Measurements from ENCODE around the gene AMOTL1. TPM values are rescaled to one million over a fixed set of nuclear protein-coding genes. Genes with fewer than 3 reads are reported as not detected.

The AMOTL1 gene
- total and polyA plus RNA-seq, 4 donors: 7.4 to 68.5 (median 27.3) TPM

DNA sequence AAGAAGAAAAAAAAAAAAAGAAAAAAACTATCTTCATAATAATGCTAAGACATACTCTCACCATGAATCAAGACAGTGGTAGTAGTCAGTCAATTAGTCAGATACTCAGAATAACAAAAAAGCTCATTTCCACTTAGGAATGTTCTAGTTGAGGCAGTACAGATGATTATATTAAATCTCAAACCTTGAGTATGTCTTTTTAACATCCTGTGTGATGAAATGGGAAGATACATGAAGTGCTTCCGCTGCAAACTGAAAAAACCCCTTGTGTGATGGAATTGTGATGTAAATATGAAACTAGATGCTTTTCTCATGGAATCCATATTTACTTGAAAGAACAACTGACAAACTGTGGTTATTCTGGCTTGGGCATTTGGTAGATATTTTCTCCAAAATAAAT, 13.7 kb downstream of the AMOTL1 start:
- ATAC-seq (ENCODE audit: insufficient read depth, low FRiP score): no peak
- Histone ChIP-seq H3K36me3 (ENCODE audit: control insufficient read depth in 4 of 4, insufficient read depth in 4 of 4, low read length in 4 of 4) (no peaks in the 10 kb centered on the region), H3K4me1 (ENCODE audit: control insufficient read depth in 5 of 5, insufficient read depth in 5 of 5, low read length in 5 of 5) (peaks cover 3 to 26% (median 5%) of the 10 kb centered on the region in 5 donors), H3K4me3 (no peak overlapping the region), H3K9me3 (ENCODE audit: control insufficient read depth in 4 of 4, insufficient read depth in 3 of 4, low read length in 3 of 4) (no peaks in the 10 kb centered on the region), H3K27ac (ENCODE audit: low read depth in 1 of 2, low read length in 1 of 2) (no peak overlapping the region), H3K9ac (ENCODE audit: insufficient read depth in 1 of 2, low read length in 2 of 2) (no peak overlapping the region), H3K27me3 (ENCODE audit: control insufficient read depth in 3 of 3, insufficient read depth in 3 of 3, low read length in 2 of 3) (no peaks in the 10 kb centered on the region)
- no peak for DNase-seq
- 63 to 91% methylated on average over 1 of the region's 1 CpG for WGBS, 2 donors
- no peak for TF ChIP-seq CTCF (IDR thresholded peaks at IDR 0.05; ENCODE audit: control extremely low read depth, extremely low read depth)

DNA sequence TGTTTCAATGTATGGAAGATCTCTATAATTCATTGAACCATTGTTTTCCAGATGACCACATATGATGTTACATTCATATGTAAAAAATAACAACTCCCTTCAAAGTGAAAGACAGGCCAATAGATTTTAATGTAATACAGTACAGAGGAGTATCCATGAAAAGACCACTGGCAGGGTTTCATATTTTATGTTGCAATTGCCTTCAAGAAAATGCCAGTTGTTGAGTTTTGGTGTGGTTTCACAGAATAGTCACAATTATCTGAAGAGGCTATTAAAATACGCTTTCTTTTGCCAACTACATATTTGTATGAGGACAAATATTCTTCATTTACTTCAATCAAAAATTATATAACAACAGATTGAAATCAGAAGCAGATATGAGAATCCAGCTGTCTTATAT, 14.3 kb downstream of the AMOTL1 start:
- H3K27ac ChIP-seq (ENCODE audit: low read depth in 1 of 2, low read length in 1 of 2): no peak overlapping the region
- H3K4me1 ChIP-seq (ENCODE audit: control insufficient read depth in 5 of 5, insufficient read depth in 5 of 5, low read length in 5 of 5): peaks cover 0 to 22% (median 5%) of the 10 kb centered on the region in 5 donors
- no peaks in the 10 kb centered on the region for H3K9me3 ChIP-seq (ENCODE audit: control insufficient read depth in 4 of 4, insufficient read depth in 3 of 4, low read length in 3 of 4)
- no peak overlapping the region for H3K9ac ChIP-seq (ENCODE audit: insufficient read depth in 1 of 2, low read length in 2 of 2)
- no peak for TF ChIP-seq CTCF (IDR thresholded peaks at IDR 0.05; ENCODE audit: control extremely low read depth, extremely low read depth)
- DNase-seq: no peak
- H3K27me3 ChIP-seq (ENCODE audit: control insufficient read depth in 3 of 3, insufficient read depth in 3 of 3, low read length in 2 of 3): no peaks in the 10 kb centered on the region
- no peak for ATAC-seq (ENCODE audit: insufficient read depth, low FRiP score)
- no peak overlapping the region for H3K4me3 ChIP-seq
- WGBS, 2 donors: 75 to 77% methylated on average over 1 of the region's 1 CpG
- H3K36me3 ChIP-seq (ENCODE audit: control insufficient read depth in 4 of 4, insufficient read depth in 4 of 4, low read length in 4 of 4): no peaks in the 10 kb centered on the region

GRCh38 chr11:94784884-94785283, 16.7 kb downstream of the AMOTL1 start:
- peaks cover 0 to 26% (median 7%) of the 10 kb centered on the region in 5 donors for H3K4me1 ChIP-seq (ENCODE audit: control insufficient read depth in 5 of 5, insufficient read depth in 5 of 5, low read length in 5 of 5)
- no peak for TF ChIP-seq CTCF (IDR thresholded peaks at IDR 0.05; ENCODE audit: control extremely low read depth, extremely low read depth)
- no peak for DNase-seq
- H3K4me3 ChIP-seq: no peak overlapping the region
- H3K9me3 ChIP-seq (ENCODE audit: control insufficient read depth in 4 of 4, insufficient read depth in 3 of 4, low read length in 3 of 4): no peaks in the 10 kb centered on the region
- H3K27me3 ChIP-seq (ENCODE audit: control insufficient read depth in 3 of 3, insufficient read depth in 3 of 3, low read length in 2 of 3): no peaks in the 10 kb centered on the region
- no peaks in the 10 kb centered on the region for H3K36me3 ChIP-seq (ENCODE audit: control insufficient read depth in 4 of 4, insufficient read depth in 4 of 4, low read length in 4 of 4)
- H3K9ac ChIP-seq (ENCODE audit: insufficient read depth in 1 of 2, low read length in 2 of 2): no peak overlapping the region
- no peak overlapping the region for H3K27ac ChIP-seq (ENCODE audit: low read depth in 1 of 2, low read length in 1 of 2)
- no peak for ATAC-seq (ENCODE audit: insufficient read depth, low FRiP score)

DNA sequence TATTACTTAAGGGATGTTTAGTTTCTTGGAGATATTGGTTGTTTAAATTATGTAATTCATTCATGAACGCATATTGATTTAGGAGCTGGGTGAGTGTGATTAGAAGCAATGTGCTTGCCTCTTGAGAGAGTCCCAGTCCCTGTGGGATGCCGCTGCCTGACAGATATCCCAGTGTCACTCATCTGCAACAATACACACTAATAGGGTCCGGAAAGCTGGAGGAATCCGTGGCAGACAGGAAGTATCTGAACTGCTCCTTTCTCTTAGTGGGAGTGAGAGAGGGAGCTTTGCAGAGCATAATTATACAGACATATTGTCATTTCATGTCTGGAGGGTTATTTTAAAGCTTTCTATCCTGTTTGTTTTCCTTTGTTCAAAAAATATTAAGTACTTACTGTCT, 17.4 kb downstream of the AMOTL1 start:
- no peak for TF ChIP-seq CTCF (IDR thresholded peaks at IDR 0.05; ENCODE audit: control extremely low read depth, extremely low read depth)
- Histone ChIP-seq H3K27me3 (ENCODE audit: control insufficient read depth in 3 of 3, insufficient read depth in 3 of 3, low read length in 2 of 3) (no peaks in the 10 kb centered on the region), H3K4me1 (ENCODE audit: control insufficient read depth in 5 of 5, insufficient read depth in 5 of 5, low read length in 5 of 5) (peaks cover 0 to 21% (median 7%) of the 10 kb centered on the region in 5 donors), H3K4me3 (no peak overlapping the region), H3K9me3 (ENCODE audit: control insufficient read depth in 4 of 4, insufficient read depth in 3 of 4, low read length in 3 of 4) (no peaks in the 10 kb centered on the region), H3K9ac (ENCODE audit: insufficient read depth in 1 of 2, low read length in 2 of 2) (no peak overlapping the region), H3K27ac (ENCODE audit: low read depth in 1 of 2, low read length in 1 of 2) (no peak overlapping the region), H3K36me3 (ENCODE audit: control insufficient read depth in 4 of 4, insufficient read depth in 4 of 4, low read length in 4 of 4) (no peaks in the 10 kb centered on the region)
- DNase-seq (no peak), ATAC-seq (ENCODE audit: insufficient read depth, low FRiP score) (no peak)
- 53 to 68% methylated on average over 4 of the region's 4 CpGs for WGBS, 2 donors
